AG20443 (cell line): ENCODE results near the gene OXT.

ENCODE experiments used
- DNase-seq: peaks from one replicate; pipeline ENCODE4 v3.0.0; 2012; ENCODE audit warnings: low spot score, mixed read lengths

OXT gene

GRCh38 chr20:3084283-3084985 lies 13.0 kb downstream of the OXT start, which contains the start of gene AVP:
Gene AVP, minus strand, starts transcription at chr20:3084724. Its CDS starts 50 bp downstream, at chr20:3084674.
- DNase-seq = peak; percentile 8

GRCh38 chr20:3084986-3085360 lies 13.6 kb downstream of the OXT start:
- no peak for DNase-seq

- peak; percentile 7 for DNase-seq
These were observed 14.2 kb downstream of the OXT start for GRCh38 chr20:3085571-3086072.

GRCh38 chr20:3088031-3088430 lies 16.6 kb downstream of the OXT start:
- DNase-seq = no peak

- no peak for DNase-seq
These were observed 19.1 kb downstream of the OXT start for GRCh38 chr20:3090565-3090964.

- peak; percentile 66 for DNase-seq
These were observed 21.4 kb downstream of the OXT start for GRCh38 chr20:3092611-3093379.

GRCh38 chr20:3093861-3094361 lies 22.5 kb downstream of the OXT start:
- DNase-seq = no peak

GRCh38 chr20:3094848-3095629 lies 23.6 kb downstream of the OXT start:
- DNase-seq = no peak

GRCh38 chr20:3100480-3100879 lies 29.1 kb downstream of the OXT start:
- no peak for DNase-seq

- no peak for DNase-seq
These were observed 29.8 kb downstream of the OXT start for GRCh38 chr20:3101251-3101650.

GRCh38 chr20:3101737-3102574 lies 30.5 kb downstream of the OXT start:
- no peak for DNase-seq

GRCh38 chr20:3102575-3103368 lies 31.4 kb downstream of the OXT start:
- no peak for DNase-seq

- DNase-seq = no peak
These were observed 32.1 kb downstream of the OXT start for GRCh38 chr20:3103369-3104032.

GRCh38 chr20:3105256-3106137 lies 34.1 kb downstream of the OXT start:
- DNase-seq = no peak

GRCh38 chr20:3106185-3106584 lies 34.8 kb downstream of the OXT start:
- DNase-seq = no peak

GRCh38 chr20:3106658-3107463 lies 35.4 kb downstream of the OXT start:
- no peak for DNase-seq

GRCh38 chr20:3107464-3108025 lies 36.1 kb downstream of the OXT start:
- no peak for DNase-seq
